WERI-Rb-1 (cell line): ENCODE data around the gene KIAA1549.

Source experiments
- DNase-seq: peaks from one replicate; pipeline ENCODE4 v3.0.0-alpha.2; 2020
- H3K27ac ChIP-seq: fragments of 250-450 bp; sonication (Bioruptor Pico); 2 replicates; pipeline ENCODE4 v1.5.1; 2020; ENCODE audit warnings: mild to moderate bottlenecking, moderate library complexity
- H3K27me3 ChIP-seq: fragments of 250-450 bp; sonication (Bioruptor Pico); 2 replicates; pipeline ENCODE4 v1.5.1; 2021; ENCODE audit warnings: mild to moderate bottlenecking, low read depth, moderate library complexity; ENCODE audit not compliant: insufficient read depth, severe bottlenecking
- H3K36me3 ChIP-seq: fragments of 250-450 bp; sonication (Bioruptor Pico); 2 replicates; pipeline ENCODE4 v1.5.1; 2020; ENCODE audit warnings: mild to moderate bottlenecking, moderate library complexity
- H3K4me3 ChIP-seq: 2 replicates; pipeline ENCODE4 v1.5.1; 2011; ENCODE audit warnings: low read depth, mild to moderate bottlenecking, control low read depth, low read length
- H3K9me3 ChIP-seq: fragments of 250-450 bp; sonication (Bioruptor Pico); 2 replicates; pipeline ENCODE4 v1.5.1; 2021; ENCODE audit warnings: mild to moderate bottlenecking, moderate library complexity; ENCODE audit not compliant: severe bottlenecking
- TF ChIP-seq, protein P1 (sequence below): IDR thresholded peaks from 2 replicates; pipeline ENCODE4 v1.5.1; 2011; ENCODE audit warnings: low read depth, mild to moderate bottlenecking, control low read depth, inconsistent platforms, low read length

The KIAA1549 gene

DNA sequence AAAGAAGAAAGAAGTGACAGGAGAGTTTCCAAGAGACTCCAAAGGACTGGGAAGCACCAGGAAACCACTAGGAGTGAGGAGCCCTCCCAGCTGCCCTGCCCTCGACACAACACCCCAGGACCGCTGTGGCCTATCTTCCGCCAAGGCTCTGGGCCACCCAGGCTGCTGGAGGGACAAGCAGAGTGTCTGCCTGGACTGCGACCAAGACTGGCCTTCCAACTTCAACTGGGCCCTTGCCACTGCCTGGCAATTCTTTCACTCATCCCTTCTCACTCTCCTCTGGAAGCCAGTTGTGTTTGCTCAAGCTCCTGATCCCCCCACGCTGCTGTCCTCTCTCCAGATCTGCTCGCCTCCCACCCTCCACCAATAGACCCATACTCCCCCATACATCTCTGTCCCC lies 10.2 kb downstream of the KIAA1549 start:
- Histone ChIP-seq H3K9me3 (no peaks in the 10 kb centered on the region), H3K4me3 (no peak overlapping the region), H3K36me3 (no peaks in the 10 kb centered on the region), H3K27ac (no peak overlapping the region), H3K27me3 (no peaks in the 10 kb centered on the region)
- TF ChIP-seq, protein P1, sequence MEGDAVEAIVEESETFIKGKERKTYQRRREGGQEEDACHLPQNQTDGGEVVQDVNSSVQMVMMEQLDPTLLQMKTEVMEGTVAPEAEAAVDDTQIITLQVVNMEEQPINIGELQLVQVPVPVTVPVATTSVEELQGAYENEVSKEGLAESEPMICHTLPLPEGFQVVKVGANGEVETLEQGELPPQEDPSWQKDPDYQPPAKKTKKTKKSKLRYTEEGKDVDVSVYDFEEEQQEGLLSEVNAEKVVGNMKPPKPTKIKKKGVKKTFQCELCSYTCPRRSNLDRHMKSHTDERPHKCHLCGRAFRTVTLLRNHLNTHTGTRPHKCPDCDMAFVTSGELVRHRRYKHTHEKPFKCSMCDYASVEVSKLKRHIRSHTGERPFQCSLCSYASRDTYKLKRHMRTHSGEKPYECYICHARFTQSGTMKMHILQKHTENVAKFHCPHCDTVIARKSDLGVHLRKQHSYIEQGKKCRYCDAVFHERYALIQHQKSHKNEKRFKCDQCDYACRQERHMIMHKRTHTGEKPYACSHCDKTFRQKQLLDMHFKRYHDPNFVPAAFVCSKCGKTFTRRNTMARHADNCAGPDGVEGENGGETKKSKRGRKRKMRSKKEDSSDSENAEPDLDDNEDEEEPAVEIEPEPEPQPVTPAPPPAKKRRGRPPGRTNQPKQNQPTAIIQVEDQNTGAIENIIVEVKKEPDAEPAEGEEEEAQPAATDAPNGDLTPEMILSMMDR = no peak
- no peak for DNase-seq

GRCh38 chr7:138970446-138970845 lies 10.7 kb downstream of the KIAA1549 start:
- Histone ChIP-seq H3K27ac (no peak overlapping the region), H3K27me3 (no peaks in the 10 kb centered on the region), H3K36me3 (no peaks in the 10 kb centered on the region), H3K9me3 (no peaks in the 10 kb centered on the region), H3K4me3 (no peak overlapping the region)
- TF ChIP-seq, protein P1 = no peak
- DNase-seq = no peak

- no peaks in the 10 kb centered on the region for H3K36me3 ChIP-seq
- no peak overlapping the region for H3K4me3 ChIP-seq
- H3K27ac ChIP-seq = no peak overlapping the region
- TF ChIP-seq, protein P1 = no peak
- H3K27me3 ChIP-seq = no peaks in the 10 kb centered on the region
- no peak for DNase-seq
- no peaks in the 10 kb centered on the region for H3K9me3 ChIP-seq
Measured at GRCh38 chr7:138967159-138967558, 14.0 kb downstream of the KIAA1549 start.

DNA sequence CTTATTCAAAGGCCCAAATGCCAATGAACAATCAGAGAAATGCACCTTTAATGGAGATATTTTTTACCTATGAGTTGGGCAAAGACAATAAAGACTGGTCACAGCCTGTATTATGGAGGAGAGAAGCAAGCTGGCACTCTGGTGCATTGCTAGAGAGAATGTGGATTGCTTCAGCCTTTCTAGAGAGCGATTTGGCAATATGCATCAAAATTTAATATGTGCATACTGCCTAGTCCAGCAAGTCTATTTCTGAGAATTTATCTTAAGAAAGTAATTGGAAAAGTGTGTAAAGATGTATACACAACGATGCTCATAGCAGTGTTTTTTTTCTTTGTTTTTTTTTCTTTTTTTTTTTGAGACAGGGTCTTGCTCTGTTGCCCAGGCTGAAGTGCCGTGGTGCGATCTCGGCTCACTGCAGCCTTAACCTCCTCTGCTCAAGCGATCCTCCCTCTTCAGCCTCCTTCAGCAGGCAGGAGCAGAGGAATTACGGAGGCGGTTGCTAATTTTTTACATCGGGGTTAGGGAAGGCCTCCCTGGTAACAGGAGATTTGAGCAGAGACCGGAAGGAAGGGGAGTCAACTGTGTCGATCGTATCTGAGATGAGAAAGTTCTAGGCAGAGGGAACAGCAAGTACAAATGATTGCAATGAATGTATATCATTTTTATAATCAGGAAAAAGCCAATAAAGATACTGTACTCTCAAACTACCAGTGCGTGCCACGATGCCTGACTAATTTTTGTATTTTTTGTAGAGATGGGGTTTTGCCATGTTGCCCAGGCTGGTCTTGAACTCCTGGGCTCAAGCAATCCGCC lies 16.4 kb downstream of the KIAA1549 start:
- no peaks in the 10 kb centered on the region for H3K27me3 ChIP-seq
- no peaks in the 10 kb centered on the region for H3K9me3 ChIP-seq
- H3K4me3 ChIP-seq = no peak overlapping the region
- no peak for DNase-seq
- no peak overlapping the region for H3K27ac ChIP-seq
- TF ChIP-seq, protein P1 = no peak
- H3K36me3 ChIP-seq = no peaks in the 10 kb centered on the region

- Histone ChIP-seq H3K36me3 (no peaks in the 10 kb centered on the region), H3K27me3 (no peaks in the 10 kb centered on the region), H3K4me3 (no peak overlapping the region), H3K27ac (no peak overlapping the region), H3K9me3 (no peaks in the 10 kb centered on the region)
- TF ChIP-seq, protein P1 = no peak
- no peak for DNase-seq
Measured at GRCh38 chr7:138963675-138964074, 17.5 kb downstream of the KIAA1549 start.
